ENCODE measurements around the gene HOXD3. TPM values are rescaled to one million over a fixed set of nuclear protein-coding genes. Genes with fewer than 3 reads are reported as not detected.

HOXD3 gene
- total RNA-seq, 1 donor from 2014 or later, result not detected

GRCh38 chr2:176115883-176116813 is 41.0 kb upstream of the HOXD3 start, which contains the start of gene HOXD10:
HOXD10 (plus strand) TSS chr2:176116778; CDS start chr2:176116834, 56 bp downstream.
- H3K9me3 Mint-ChIP-seq, result peaks cover 7% of the 10 kb centered on the region
- H3K4me3 Mint-ChIP-seq, result no peak within 1 kb of the TSS
- H3K27me3 Mint-ChIP-seq (ENCODE audit: insufficient read depth), result peaks cover 85% of the 10 kb centered on the region

GRCh38 chr2:176117162-176117822 is 39.8 kb upstream of the HOXD3 start:
- no peak for DNase-seq (ENCODE audit: low spot score)
- intact Hi-C loops (cut with micrococcal nuclease), result loop anchor here (10.0 kb wide), 1 partner anchor 48 kb away; no protein-coding TSS in a partner anchor
- Mint-ChIP-seq H3K27ac (no peak overlapping the region), H3K36me3 (ENCODE audit: low read depth) (peaks cover 8% of the 10 kb centered on the region), H3K4me1 (ENCODE audit: low read depth) (peaks cover 9% of the 10 kb centered on the region), H3K9me3 (peaks cover 7% of the 10 kb centered on the region), H3K4me3 (no peak overlapping the region), H3K27me3 (ENCODE audit: insufficient read depth) (peaks cover 79% of the 10 kb centered on the region)

More at GRCh38 chr2:176115883-176116813, 41.0 kb upstream of the HOXD3 start, which contains the start of gene HOXD10:
- H3K27ac Mint-ChIP-seq, result no peak within 1 kb of the TSS
- H3K36me3 Mint-ChIP-seq (ENCODE audit: low read depth), result peaks cover 8% of the 10 kb centered on the region
- peaks cover 9% of the 10 kb centered on the region for H3K4me1 Mint-ChIP-seq (ENCODE audit: low read depth)
- DNase-seq (ENCODE audit: low spot score), result no peak
- intact Hi-C loops (cut with micrococcal nuclease), result loop anchor here (10.0 kb wide), 1 partner anchor 49 kb away; no protein-coding TSS in a partner anchor

GRCh38 chr2:176117823-176118371 is 39.2 kb upstream of the HOXD3 start:
- intact Hi-C loops (cut with micrococcal nuclease), result loop anchor here (10.0 kb wide), 1 partner anchor 47 kb away; no protein-coding TSS in a partner anchor
- Mint-ChIP-seq H3K4me1 (ENCODE audit: low read depth) (peaks cover 9% of the 10 kb centered on the region), H3K9me3 (peaks cover 7% of the 10 kb centered on the region), H3K27me3 (ENCODE audit: insufficient read depth) (peaks cover 75% of the 10 kb centered on the region), H3K4me3 (no peak overlapping the region), H3K27ac (no peak overlapping the region), H3K36me3 (ENCODE audit: low read depth) (peaks cover 8% of the 10 kb centered on the region)
- no peak for DNase-seq (ENCODE audit: low spot score)

- Mint-ChIP-seq H3K4me3 (peak overlapping the region; percentile 44), H3K4me1 (ENCODE audit: low read depth) (peaks cover 12% of the 10 kb centered on the region), H3K27me3 (ENCODE audit: insufficient read depth) (peaks cover 73% of the 10 kb centered on the region), H3K36me3 (ENCODE audit: low read depth) (peaks cover 8% of the 10 kb centered on the region), H3K9me3 (peaks cover 7% of the 10 kb centered on the region), H3K27ac (peak overlapping the region; percentile 23)
- intact Hi-C loops (cut with micrococcal nuclease), result loop anchor here (10.0 kb wide), 1 partner anchor 46 kb away; no protein-coding TSS in a partner anchor
- DNase-seq (ENCODE audit: low spot score), result no peak
Measured at GRCh38 chr2:176118601-176119339, 38.3 kb upstream of the HOXD3 start.

- Mint-ChIP-seq H3K36me3 (ENCODE audit: low read depth) (peaks cover 8% of the 10 kb centered on the region), H3K4me1 (ENCODE audit: low read depth) (peaks cover 14% of the 10 kb centered on the region), H3K27ac (no peak overlapping the region), H3K27me3 (ENCODE audit: insufficient read depth) (peaks cover 80% of the 10 kb centered on the region), H3K9me3 (peaks cover 7% of the 10 kb centered on the region), H3K4me3 (no peak overlapping the region)
- no peak for DNase-seq (ENCODE audit: low spot score)
- intact Hi-C loops (cut with micrococcal nuclease), result no loop called here
Measured at GRCh38 chr2:176120364-176121189, 36.5 kb upstream of the HOXD3 start.

GRCh38 chr2:176121190-176122051 is 35.7 kb upstream of the HOXD3 start:
- Mint-ChIP-seq H3K36me3 (ENCODE audit: low read depth) (peaks cover 8% of the 10 kb centered on the region), H3K9me3 (peaks cover 7% of the 10 kb centered on the region), H3K4me1 (ENCODE audit: low read depth) (peaks cover 14% of the 10 kb centered on the region), H3K27ac (no peak overlapping the region), H3K4me3 (no peak overlapping the region), H3K27me3 (ENCODE audit: insufficient read depth) (peaks cover 80% of the 10 kb centered on the region)
- no peak for DNase-seq (ENCODE audit: low spot score)
- intact Hi-C loops (cut with micrococcal nuclease), result loop anchor here (1.0 kb wide), 1 partner anchor 9 kb away; no protein-coding TSS in a partner anchor

GRCh38 chr2:176122052-176122682 is 34.9 kb upstream of the HOXD3 start:
- H3K9me3 Mint-ChIP-seq, result peaks cover 4% of the 10 kb centered on the region
- peak overlapping the region; percentile 52 for H3K27ac Mint-ChIP-seq
- DNase-seq (ENCODE audit: low spot score), result no peak
- H3K4me3 Mint-ChIP-seq, result no peak overlapping the region
- peaks cover 81% of the 10 kb centered on the region for H3K27me3 Mint-ChIP-seq (ENCODE audit: insufficient read depth)
- H3K36me3 Mint-ChIP-seq (ENCODE audit: low read depth), result peaks cover 4% of the 10 kb centered on the region
- intact Hi-C loops (cut with micrococcal nuclease), result loop anchor here (1.0 kb wide), 1 partner anchor 8 kb away; no protein-coding TSS in a partner anchor
- H3K4me1 Mint-ChIP-seq (ENCODE audit: low read depth), result peaks cover 18% of the 10 kb centered on the region

- intact Hi-C loops (cut with micrococcal nuclease), result loop anchor here (1.0 kb wide), 1 partner anchor 7 kb away; no protein-coding TSS in a partner anchor
- Mint-ChIP-seq H3K27ac (peak within 1 kb of the TSS; percentile 84), H3K27me3 (ENCODE audit: insufficient read depth) (peaks cover 82% of the 10 kb centered on the region), H3K4me1 (ENCODE audit: low read depth) (peaks cover 22% of the 10 kb centered on the region), H3K9me3 (peaks cover 4% of the 10 kb centered on the region), H3K36me3 (ENCODE audit: low read depth) (peaks cover 3% of the 10 kb centered on the region), H3K4me3 (no peak within 1 kb of the TSS)
- DNase-seq (ENCODE audit: low spot score), result no peak
Measured at GRCh38 chr2:176122683-176123410, 34.3 kb upstream of the HOXD3 start, which contains the start of gene HOXD9. HOXD9 (plus strand) TSS chr2:176122719; CDS start chr2:176122769, 50 bp downstream.

GRCh38 chr2:176123411-176124109 is 33.5 kb upstream of the HOXD3 start:
- intact Hi-C loops (cut with micrococcal nuclease), result no loop called here
- H3K27me3 Mint-ChIP-seq (ENCODE audit: insufficient read depth), result peaks cover 82% of the 10 kb centered on the region
- no peak overlapping the region for H3K4me3 Mint-ChIP-seq
- H3K9me3 Mint-ChIP-seq, result peaks cover 4% of the 10 kb centered on the region
- H3K36me3 Mint-ChIP-seq (ENCODE audit: low read depth), result peaks cover 2% of the 10 kb centered on the region
- no peak for DNase-seq (ENCODE audit: low spot score)
- peaks cover 25% of the 10 kb centered on the region for H3K4me1 Mint-ChIP-seq (ENCODE audit: low read depth)
- peak overlapping the region; percentile 84 for H3K27ac Mint-ChIP-seq

All from activated T-helper 1 cell treated with anti-CD3 and anti-CD28 coated beads, Interleukin-12 subunit alpha, Interleukin-12 subunit beta, Interleukin-2, Interleukin-4 antibody, amounts not matched to agents 30 ng/mL and 10 ng/mL and 1 ng/mL, durations not matched to agents 14 hours and 24 hours and 36 hours (primary cell).